ENCODE results near the gene OR56A1.
"Not testable (repeated sequence)": the region's sequence is repeated elsewhere in the genome, so short reads cannot be mapped to it uniquely, and the experiment has no call there.

The OR56A1 gene

GRCh38 chr11:6030708-6031405, at the start of gene OR56A1:
Gene OR56A1, minus strand, starts transcription at chr11:6030758. Its CDS starts 3,066 bp downstream, at chr11:6027692.
- DNase-seq = no peak

- DNase-seq = no peak
Observed at GRCh38 chr11:6079463-6079862, 48.9 kb upstream of the OR56A1 start.

- no peak for DNase-seq
Observed at GRCh38 chr11:6077723-6078122, 47.2 kb upstream of the OR56A1 start.

- not testable (repeated sequence) for DNase-seq
Observed at GRCh38 chr11:6076443-6076842, 45.9 kb upstream of the OR56A1 start.

GRCh38 chr11:6067502-6067901, 36.9 kb upstream of the OR56A1 start:
- no peak for DNase-seq

- DNase-seq = no peak
Observed at GRCh38 chr11:6062691-6063358, 32.3 kb upstream of the OR56A1 start.

GRCh38 chr11:6061475-6061874, 30.9 kb upstream of the OR56A1 start:
- no peak for DNase-seq

- DNase-seq = no peak
Observed at GRCh38 chr11:6057452-6057851, 26.9 kb upstream of the OR56A1 start.

GRCh38 chr11:6055569-6055968, 25.0 kb upstream of the OR56A1 start:
- no peak for DNase-seq

- no peak for DNase-seq
Observed at GRCh38 chr11:6052374-6052773, 21.8 kb upstream of the OR56A1 start.

- no peak for DNase-seq
Observed at GRCh38 chr11:6040874-6041273, 10.3 kb upstream of the OR56A1 start.

- DNase-seq = no peak
Observed at GRCh38 chr11:6027501-6027900, 3.1 kb downstream of the OR56A1 start.

GRCh38 chr11:6025056-6025455, 5.5 kb downstream of the OR56A1 start:
- DNase-seq = no peak

GRCh38 chr11:6022956-6023355, 7.6 kb downstream of the OR56A1 start:
- peak; percentile 50 for DNase-seq

GRCh38 chr11:6013042-6013441, 17.5 kb downstream of the OR56A1 start:
- no peak for DNase-seq

- no peak for DNase-seq
Observed at GRCh38 chr11:6012035-6012668, 18.4 kb downstream of the OR56A1 start.

GRCh38 chr11:6006846-6007245, 23.7 kb downstream of the OR56A1 start, which contains the start of gene OR56A4:
Gene OR56A4, minus strand, starts transcription at chr11:6006946. Its CDS starts 3,954 bp downstream, at chr11:6002992.
- DNase-seq = no peak

- no peak for DNase-seq
Observed at GRCh38 chr11:6006395-6006794, 24.2 kb downstream of the OR56A1 start.

GRCh38 chr11:6002202-6002699, 28.3 kb downstream of the OR56A1 start:
- no peak for DNase-seq

GRCh38 chr11:5994791-5995190, 35.8 kb downstream of the OR56A1 start:
- no peak for DNase-seq

GRCh38 chr11:5992604-5993251, 37.8 kb downstream of the OR56A1 start:
- no peak for DNase-seq

- DNase-seq = no peak
Observed at GRCh38 chr11:5992150-5992549, 38.4 kb downstream of the OR56A1 start.

- DNase-seq = no peak
Observed at GRCh38 chr11:5989203-5989602, 41.4 kb downstream of the OR56A1 start.

Measured in CD4-positive, alpha-beta T cell treated with Interleukin-17A for 1 hour (primary cell).